NCI-H128 (cell line): ENCODE results near the gene PIGA.

Source experiments
- DNase-seq: peaks from one replicate; lab custom pipeline; 2025; ENCODE audit not compliant: unreplicated experiment; lab: John Stamatoyannopoulos, UW

PIGA gene, protein sequence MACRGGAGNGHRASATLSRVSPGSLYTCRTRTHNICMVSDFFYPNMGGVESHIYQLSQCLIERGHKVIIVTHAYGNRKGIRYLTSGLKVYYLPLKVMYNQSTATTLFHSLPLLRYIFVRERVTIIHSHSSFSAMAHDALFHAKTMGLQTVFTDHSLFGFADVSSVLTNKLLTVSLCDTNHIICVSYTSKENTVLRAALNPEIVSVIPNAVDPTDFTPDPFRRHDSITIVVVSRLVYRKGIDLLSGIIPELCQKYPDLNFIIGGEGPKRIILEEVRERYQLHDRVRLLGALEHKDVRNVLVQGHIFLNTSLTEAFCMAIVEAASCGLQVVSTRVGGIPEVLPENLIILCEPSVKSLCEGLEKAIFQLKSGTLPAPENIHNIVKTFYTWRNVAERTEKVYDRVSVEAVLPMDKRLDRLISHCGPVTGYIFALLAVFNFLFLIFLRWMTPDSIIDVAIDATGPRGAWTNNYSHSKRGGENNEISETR

DNA sequence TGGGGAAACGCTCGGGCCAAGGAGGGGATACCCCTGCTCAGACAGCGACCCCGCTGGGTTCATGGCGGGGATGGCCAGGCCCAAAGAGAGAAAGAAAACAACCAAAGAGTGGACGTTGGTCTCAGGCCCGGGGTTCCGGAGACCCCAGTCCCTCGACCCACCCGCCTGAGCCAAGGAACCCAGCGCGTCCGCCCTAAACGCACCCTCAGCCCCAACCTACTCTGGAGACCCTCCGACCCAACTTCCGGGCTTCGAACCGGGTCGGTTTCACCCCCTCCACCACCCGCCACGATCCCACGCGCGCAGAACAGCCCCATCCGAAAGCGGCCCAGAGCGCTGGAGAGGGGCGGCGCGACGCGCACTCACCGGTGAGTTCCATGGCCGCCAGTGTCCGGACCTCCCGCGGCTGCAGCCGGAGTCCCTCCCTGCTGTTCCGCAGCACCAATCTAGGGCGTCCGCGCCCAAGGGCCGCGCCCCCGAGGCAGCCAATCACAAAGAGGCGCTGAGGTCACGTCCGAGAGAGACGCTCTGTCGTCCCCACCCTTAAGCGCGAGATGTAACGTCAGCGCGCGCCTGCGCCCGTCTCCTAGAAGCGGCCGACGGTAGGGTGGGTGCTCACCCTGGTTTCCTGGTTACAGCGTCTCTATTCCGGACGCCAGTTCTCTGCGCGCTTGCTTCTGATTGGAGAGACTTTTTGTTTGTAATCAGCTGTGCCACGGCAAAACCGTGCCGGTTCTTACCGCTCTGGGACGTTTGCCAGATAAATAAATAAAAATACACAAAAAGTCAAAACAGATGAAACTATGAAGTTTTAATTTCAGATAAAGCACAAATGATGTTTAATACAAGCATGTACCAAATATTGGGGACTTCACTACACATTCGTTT, at the start of gene PIGA:
TSS of gene PIGA (minus strand) at position 389 of the 888 bp plus-strand sequence. CDS start 3,593 bp downstream, outside the sequence.
- peak; percentile 89 for DNase-seq

DNA sequence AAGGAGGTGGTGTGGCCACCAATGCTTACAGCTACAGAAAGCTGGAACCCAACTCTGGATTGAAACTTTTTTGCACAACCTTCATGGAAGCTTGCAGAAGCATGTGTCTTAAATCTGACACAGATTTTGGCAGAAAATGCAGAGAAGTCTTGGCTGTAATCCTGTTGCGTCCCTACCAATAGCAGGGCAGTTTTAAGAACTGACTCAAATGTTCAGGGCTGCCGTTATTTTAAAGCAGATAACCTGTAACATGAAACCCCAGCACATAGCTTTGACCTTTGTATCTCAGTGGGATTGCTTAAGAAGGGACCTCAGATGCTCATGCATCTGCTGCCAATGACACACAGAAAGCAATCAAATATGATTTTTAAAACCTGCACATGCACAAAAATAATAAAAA, 49.0 kb upstream of the PIGA start, which contains the start of gene VEGFD:
TSS of gene VEGFD (minus strand) at position 110 of the 400 bp plus-strand sequence. CDS start 467 bp downstream, outside the sequence.
- DNase-seq = no peak

DNA sequence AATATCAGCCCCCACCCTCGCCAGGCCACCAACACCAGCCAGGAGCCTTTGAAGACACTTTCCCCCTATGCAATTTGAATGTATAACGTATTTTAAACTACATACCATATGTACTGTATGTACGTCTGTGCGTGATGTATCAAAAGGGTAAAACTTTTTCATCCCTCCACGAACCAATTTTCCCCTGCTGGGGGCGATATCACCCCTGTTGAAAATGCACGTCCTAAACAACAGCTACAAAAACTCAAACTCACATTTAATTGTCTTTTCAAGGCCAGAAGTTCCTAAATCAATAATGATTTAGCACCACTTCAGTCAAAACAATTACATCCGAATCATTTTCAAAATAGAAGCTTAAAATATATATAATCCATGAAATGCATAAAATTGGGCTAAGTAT, 47.5 kb upstream of the PIGA start:
- DNase-seq = no peak

DNA sequence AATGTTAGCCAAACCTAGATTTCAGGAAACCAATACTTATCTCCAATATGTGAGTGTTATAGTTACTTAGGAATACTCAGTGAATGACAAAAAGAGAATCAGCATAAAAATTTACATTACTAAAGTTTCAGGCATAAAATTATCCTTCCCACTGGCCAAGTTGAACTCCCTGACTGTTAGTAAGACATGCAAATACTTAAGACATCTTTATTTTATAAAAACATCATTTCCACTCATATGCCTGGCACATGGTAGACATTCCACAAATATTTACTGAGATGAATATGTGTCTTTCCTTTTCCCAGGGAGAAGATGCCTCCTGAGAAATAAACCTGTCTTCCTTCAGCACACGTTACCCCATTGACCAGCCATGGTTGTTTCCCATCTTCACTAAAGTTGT, 41.6 kb upstream of the PIGA start:
- DNase-seq = no peak

DNA sequence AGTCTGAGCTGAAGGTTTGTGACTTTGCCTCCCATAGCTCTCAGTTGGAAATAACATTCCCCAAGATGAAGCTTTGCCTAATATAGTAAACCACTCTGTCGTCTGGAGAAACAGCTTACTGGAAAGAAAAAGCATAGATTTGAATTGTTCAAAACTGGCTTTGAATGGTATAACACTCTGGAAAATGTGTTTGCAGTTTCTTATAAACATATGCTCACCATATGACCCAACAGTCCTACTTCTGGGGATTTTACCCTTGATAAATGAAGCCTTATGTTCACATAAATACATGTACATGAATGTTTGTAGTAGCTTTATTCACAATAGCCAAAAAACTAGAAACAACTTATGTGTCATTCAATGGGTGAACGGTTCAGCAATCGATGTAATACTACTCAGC, 38.7 kb upstream of the PIGA start:
- DNase-seq = no peak

DNA sequence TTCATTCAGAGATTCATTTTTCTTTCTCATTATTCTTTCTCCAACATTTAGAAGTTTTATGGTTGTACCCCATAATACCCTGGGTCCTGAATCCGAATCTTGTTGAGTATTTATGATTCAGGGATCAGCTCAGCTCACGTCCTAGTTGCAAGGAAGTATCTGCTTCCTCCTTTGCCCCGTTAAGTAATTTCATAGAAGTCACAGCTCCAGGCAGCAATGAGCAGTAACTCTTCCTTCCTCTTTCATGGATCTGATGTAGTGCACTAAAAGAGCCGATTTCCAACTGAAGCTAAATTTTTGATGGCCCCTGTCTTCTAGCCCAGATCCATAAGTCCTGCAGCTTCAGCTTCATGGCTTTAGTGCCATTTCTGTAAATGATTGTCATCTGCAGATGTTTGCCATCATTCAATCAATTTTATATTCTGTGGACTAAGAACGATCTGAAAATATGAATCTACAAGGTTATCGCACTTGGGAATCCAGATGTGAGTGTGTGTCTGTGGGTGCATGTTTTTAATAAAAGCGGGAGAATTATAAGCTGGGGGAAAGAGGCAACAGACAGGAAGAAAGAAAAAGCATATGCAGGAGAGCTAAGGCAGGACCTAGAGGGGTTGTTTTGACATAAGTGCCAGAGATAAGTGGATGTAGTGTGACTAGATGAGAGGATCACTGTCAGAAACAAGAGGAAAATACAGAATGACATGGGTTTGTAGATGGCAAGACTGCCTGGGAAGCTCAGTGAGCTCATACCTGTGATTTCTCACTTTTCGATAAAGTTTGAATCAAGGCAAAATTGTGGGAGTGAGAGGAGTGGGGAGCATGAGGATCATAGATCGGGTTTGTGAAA, 31.4 kb upstream of the PIGA start:
- no peak for DNase-seq

DNA sequence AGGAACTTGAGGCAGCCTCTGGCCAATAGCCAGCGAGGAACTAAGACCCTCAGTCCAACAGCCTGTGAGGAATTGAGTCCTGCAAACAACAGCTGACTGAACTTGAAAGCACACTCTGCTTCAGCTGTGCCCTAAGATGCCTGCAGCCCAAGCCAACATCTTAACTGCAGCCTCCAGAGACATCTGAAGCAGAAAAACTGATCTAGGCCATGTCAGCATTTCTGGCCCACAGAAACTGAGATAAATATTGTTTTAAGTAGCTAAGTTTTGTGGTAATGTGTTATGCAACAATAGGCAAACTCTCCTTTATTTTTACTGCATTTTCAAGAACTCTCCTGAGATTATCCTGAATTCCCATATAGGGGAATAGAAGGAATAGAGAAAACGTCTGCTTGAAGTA, 24.4 kb upstream of the PIGA start:
- DNase-seq = no peak

DNA sequence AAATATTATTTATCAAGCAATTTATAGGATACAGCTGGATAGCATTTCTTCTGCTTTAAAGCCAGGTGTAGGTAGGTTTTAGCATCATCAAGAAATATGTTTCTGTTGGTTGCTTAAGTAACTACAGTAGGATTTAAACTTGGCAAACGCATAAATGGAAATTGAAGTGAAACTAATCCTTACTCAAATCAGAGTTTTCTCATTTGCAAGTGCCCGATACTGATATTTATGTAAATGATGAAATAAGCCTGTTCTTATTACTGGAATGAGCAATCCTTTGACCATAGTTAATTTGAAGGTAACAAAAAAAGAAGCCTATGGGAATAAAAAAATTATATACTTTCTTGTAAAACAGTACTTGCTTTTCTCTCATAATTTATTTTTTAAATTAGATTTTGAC, 23.2 kb upstream of the PIGA start:
- DNase-seq = no peak

DNA sequence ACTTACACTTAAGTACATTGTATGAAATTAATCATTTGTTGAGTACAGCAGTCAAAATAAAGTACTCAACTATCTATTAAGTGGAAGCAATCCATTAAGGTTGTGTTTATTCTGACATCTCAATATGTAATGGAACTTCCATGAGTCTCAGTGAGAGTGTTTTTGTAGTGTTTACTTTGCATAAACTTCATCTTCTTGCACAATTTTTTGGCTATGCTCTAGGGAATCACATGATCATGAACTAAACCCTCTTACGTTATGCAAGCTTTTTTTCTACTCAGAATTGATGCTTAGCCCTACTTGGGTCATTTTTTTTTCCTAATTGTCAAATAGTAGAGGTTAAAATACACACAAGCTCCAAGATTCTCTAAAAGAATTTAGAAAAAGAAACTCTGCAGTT, 21.1 kb upstream of the PIGA start:
- DNase-seq = no peak

DNA sequence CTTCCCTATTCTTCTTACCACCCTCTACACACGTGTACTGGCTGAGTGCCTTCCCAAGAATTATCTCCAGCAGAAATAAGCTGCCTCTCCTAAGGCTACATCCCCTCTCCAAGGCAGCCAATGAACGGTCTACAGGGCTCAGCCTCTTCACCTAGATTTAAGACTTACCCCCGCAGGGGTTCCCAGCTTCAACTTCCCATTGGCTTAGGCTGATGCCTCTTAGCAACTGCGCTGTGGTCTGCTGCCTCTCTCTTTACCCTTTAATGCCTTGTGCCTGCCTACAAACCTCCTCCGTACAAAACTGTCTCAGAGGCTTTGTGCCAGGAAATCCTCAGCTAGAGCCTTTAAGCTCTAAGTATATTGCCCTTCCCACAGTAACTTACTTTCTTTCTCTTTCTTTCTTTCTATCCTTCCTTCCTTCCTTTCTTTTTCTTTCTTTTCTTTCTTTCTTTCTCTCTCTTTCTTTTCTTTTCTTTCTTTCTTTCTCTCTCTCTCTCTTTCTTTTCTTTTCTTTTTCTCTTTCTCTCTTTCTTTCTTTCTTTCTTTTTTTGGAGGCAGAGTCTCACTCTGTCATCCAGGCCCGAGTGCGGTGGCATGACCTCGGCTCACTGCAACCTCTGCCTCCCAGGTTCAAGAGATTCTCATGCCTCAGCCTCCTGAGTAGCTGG, 15.1 kb upstream of the PIGA start:
- no peak for DNase-seq

DNA sequence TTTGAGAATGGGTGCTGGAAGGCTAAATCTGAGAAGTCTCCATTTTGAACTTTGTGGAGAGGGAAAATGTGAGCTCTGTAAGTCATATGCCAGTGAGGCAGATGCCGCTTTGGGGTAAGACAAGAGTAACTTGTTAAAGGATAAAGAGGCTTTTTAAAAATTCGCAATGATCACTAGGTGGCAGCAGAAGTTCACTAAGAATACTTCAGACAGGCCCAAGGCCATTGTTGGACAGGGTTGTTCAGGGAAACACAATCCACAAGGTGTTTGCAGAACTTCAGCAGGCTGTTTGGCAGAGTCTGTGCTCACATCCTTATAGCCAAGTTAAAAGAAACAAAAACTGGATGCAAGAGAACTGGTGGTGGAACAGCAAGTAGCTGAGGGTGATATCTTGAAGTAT, 13.7 kb upstream of the PIGA start:
- DNase-seq = peak; percentile 25

DNA sequence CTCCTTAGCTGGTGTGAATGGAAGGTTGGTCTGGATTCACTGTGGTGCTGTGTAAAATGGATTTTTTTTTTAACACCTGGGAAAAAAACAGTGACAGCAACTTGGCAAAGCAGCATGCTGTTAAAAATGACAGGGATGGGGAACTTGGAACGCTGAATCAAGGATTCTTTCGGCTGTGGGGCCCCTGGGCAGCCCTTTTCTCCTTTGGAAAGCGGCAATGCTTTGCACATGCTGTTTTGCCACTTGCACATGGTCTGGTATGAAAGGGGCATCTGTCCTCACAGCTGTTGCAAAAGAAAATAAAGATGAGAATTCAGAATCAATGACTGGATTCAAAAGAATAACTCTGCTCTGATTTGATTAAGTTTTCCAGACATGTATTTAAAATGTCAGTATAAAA, 10.7 kb upstream of the PIGA start:
- no peak for DNase-seq

DNA sequence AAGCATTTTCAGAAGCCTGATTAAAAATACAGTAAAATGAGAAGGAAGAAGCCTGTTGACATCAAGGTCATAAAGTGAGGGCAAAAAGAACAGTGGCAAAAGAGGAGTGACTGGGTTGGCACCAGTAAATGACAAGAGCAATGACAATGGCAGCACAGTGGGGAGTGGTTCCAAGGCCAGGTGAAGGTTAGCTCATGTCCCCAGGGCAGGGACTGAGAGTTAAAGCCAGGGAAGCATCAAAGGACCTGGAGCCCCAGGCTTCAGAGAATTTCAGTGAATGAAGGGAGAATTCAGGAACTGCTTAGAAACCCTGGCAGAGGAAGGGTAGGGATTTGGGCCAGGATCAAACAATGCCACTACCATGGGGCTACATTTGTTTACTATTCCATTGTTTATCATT, 8.8 kb upstream of the PIGA start:
- no peak for DNase-seq

DNA sequence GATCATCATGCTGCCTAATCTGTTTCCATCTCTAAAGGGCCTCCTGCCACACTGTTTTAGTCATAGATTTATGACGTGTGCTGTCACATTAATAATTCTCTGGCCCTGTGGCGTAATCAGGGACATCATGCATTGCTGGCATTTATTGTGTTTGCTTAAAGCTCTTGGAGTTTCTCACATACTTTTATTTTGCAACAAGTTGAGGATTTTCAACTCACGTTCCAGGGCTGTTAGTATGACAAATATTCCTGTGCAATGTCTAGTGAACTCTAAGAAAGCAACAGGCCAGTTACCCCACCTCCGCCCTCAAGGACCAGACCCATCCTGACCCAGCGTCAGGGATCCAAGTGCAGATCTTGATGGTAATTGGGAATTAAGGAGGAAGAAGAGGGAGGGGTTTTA, 7.8 kb upstream of the PIGA start:
- no peak for DNase-seq

DNA sequence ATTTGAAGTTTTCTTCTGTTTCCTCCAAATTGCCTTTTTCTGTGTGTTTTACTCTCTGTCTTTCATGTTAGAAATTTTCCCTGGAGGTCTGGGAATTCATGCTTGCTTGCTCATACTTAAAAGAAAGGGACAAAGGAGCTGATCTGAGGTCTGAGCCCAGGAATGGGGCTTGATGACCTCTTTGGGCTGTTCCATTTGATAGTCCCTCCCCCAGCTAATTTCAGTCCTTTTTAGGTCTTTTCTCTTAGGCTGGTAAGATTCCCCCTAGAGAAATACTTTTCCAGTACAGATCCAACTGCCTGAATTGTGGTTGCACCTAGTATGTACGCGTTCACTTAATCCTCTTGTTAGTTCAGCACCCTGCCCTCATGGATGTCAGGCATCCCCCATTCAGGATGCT, 5.5 kb upstream of the PIGA start:
- no peak for DNase-seq

DNA sequence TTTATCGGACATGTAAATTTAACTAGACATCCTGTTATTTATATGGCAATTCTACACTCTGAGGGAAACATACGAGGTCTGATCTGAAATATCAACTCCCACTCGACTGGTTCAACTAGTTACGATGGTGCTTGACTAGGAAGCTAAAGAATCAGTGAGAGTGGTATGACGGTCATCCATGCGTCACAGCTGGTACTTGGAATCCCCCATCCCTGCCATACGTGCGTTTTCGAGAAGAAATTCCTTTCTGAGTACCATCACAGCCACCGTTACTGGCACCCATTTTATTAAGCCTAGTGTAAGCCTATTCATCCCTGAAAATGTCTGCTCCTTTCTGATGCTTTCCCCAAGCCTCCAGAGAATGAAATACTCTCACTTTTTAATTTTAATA, 695 bp upstream of the PIGA start:
- peak; percentile 26 for DNase-seq

DNA sequence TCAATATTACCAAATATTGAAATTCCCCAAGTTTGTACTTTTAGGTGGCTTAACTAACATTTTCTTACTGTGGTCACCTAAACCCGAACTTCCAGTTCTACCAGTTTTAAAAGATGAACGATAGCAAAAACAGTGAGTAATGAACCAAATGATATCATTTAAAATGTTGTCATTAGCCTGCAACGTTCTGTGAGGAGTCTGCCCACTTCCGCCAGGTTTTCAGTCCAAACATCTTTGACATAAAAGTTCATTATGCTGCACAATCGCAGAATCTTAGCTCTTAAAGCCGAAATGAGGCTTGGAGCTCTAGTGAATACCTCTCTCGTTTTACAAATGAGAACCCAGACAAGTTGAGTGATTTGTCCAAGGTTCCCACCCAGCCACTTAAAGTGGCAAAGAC, 762 bp downstream of the PIGA start:
- no peak for DNase-seq

DNA sequence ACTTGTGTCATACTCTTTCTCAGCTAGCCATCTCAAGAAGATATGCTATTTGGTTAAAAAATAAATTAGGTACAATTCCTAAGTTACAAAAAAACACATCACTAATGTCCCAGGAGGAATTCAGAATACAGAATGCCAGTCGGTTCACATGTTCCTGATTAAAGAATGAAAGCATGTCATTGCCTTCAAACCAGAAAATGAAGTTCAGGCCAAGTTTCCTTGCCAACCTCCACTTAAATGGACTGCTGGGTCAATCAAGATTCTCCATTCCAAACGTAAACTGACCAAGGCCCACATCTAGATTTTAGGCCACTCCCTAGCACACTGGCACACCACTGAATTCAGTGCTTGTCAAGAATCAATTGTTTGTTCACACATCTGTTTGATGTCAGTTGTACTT, 6.5 kb downstream of the PIGA start:
- no peak for DNase-seq

DNA sequence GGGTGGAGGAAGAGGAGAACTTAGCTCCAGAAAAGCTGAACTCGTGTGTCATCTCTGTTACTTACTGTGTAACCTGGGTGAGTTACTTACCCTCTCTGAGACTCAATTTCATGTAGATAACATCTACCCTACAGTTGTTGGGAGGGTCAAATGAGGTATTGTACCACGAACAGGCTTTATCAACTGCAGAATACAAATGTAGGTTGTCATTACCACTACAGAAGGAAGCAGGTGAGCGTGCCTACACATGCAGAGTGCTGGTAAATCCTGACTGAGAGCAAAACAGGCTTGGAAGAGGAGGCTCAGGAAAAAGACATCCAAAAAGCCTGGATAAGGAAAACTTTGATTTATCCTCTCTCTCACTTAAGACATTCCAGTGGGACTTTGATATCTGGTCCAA, 7.2 kb downstream of the PIGA start:
- DNase-seq = no peak

DNA sequence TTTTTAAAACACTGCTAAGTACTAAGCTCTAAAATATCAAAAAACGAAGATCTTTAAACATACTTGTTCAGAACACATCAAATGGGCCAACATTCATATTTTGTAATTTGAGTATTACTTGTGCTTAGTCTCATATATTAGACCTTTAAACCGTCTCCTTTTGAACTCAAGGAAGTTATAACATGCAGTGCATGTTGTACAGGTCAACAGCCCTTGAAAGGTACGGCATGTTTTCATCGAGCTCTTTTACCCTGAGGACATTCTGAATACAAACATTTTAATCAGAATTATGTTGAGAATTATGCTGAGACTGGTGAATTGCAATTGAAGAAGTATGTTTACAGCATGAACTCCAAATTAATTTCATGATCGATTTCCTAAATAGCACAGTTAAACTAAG, 12.9 kb downstream of the PIGA start:
- DNase-seq = no peak

DNA sequence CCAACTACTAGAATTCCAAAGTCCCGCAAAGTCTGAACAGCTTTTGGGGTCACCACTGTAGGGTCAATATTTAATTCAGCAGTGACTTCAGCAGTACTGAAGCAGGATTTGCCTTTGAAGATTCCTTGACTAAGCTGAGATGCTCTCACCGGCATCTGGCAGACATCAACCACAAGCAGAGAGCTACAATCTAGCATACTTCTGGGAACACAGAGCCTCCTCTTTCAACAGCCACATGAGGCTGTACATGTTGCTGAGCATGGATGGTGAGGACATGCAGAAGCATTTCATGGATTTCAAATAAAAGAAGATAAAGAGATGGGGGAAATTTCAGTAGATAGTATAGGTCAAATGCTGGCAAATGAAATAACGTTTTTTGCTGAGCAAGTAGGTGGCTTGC, 13.3 kb downstream of the PIGA start:
- no peak for DNase-seq
